Mononuclear cell (primary cell): ENCODE data around the gene SMIM10L2A. TPM values are rescaled to one million over a fixed set of nuclear protein-coding genes. Genes with fewer than 3 reads are reported as not detected.

Experiments
- H3K27me3 ChIP-seq: 2 replicates; pipeline ENCODE4 v1.6.0; 2011; ENCODE audit warnings: low read length, control low read depth; ENCODE audit not compliant: insufficient read depth
- H3K4me1 ChIP-seq: 2 replicates; pipeline ENCODE4 v1.5.1; 2011; ENCODE audit warnings: mild to moderate bottlenecking, low read length, control low read depth; ENCODE audit not compliant: insufficient read depth
- H3K4me3 ChIP-seq: 2 replicates; pipeline ENCODE4 v1.5.1; 2011; ENCODE audit warnings: mild to moderate bottlenecking, low read length, moderate library complexity
- H3K9me3 ChIP-seq: 2 replicates; pipeline ENCODE4 v1.5.1; 2011; ENCODE audit warnings: low read depth, mild to moderate bottlenecking, control low read depth, low read length
- total RNA-seq: library from RNA; depleted of rRNA; stranded (reverse); fragments of >200 nt; gene quantifications from one replicate; pipeline ENCODE4 v1.2.3, GENCODE V29; 2012

Gene SMIM10L2A
- 0.31 TPM for total RNA-seq

DNA sequence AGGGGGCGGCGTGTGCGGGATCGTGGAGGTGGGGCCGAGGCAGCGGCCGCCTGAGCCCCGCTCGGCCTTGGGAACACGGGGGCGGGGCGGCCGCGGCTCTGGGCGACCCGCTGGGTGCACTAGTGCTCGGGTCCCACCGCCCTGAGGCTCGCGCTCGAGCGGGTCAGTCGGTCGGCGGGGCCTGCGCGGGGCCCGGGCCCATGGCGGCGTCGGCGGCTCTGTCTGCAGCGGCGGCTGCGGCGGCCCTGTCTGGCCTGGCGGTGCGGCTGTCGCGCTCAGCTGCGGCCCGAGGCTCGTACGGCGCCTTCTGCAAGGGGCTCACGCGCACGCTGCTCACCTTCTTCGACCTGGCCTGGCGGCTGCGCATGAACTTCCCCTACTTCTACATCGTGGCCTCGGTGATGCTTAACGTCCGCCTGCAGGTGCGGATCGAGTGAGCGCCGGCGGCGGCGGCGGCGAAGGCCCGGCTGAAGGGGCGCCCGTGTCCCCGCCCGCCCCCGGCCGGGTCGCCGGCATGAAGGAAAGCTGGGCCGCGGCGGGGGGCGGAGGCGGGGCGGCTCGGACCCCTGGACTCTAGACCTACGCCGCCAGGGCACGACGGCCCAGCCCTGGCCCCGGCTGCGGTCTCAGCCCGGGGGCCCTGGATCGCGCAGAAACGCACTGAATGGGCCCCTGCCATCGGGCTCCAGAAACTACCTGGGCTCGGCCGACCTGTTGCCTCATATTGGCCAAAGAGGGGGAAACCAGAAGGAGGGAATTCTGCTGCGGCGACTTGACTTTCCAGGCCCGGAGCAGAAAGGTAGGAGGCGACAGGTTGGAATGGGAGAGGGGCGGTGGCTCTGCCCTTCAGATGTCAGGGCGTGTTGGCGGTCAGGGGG is at the start of gene SMIM10L2A:
SMIM10L2A (plus strand) TSS at position 13 of the 878 bp plus-strand sequence; CDS start at position 201, 188 bp downstream.
- Histone ChIP-seq H3K4me3 (peak within 1 kb of the TSS; percentile 31), H3K4me1 (no peaks in the 10 kb centered on the region)

GRCh38 chrX:135373357-135373756 is 48.4 kb upstream of the SMIM10L2A start:
- H3K27me3 ChIP-seq: no peaks in the 10 kb centered on the region
- H3K9me3 ChIP-seq: no peaks in the 10 kb centered on the region
- H3K4me1 ChIP-seq: no peaks in the 10 kb centered on the region
- H3K4me3 ChIP-seq: no peak overlapping the region

More for the DNA sequence above, at the start of gene SMIM10L2A:
- H3K9me3 ChIP-seq: no peaks in the 10 kb centered on the region
- H3K27me3 ChIP-seq: no peaks in the 10 kb centered on the region

GRCh38 chrX:135382260-135382659 is 39.5 kb upstream of the SMIM10L2A start:
- H3K4me1 ChIP-seq: peaks cover 19% of the 10 kb centered on the region
- H3K4me3 ChIP-seq: no peak overlapping the region
- no peaks in the 10 kb centered on the region for H3K27me3 ChIP-seq
- no peaks in the 10 kb centered on the region for H3K9me3 ChIP-seq

DNA sequence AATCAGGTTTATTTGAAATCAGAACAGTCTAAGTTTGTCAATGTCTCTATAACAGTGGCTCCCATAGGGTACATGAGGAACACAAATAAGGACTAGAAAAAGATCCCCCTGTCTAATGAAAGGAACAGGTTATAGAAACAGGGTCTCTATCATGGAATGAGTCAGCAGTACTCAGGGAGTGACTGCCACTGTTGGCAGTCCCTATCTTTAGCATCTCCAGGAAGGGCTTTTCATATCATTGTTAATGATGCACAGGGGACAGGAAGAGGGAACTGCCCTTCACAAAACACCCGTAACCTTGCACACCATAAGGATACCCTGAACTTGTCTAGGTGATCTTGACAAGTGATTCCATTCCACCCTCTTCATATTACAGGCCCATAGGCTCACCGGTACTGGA is 38.5 kb upstream of the SMIM10L2A start:
- Histone ChIP-seq H3K4me1 (peaks cover 19% of the 10 kb centered on the region), H3K9me3 (no peaks in the 10 kb centered on the region), H3K4me3 (no peak overlapping the region), H3K27me3 (no peaks in the 10 kb centered on the region)

DNA sequence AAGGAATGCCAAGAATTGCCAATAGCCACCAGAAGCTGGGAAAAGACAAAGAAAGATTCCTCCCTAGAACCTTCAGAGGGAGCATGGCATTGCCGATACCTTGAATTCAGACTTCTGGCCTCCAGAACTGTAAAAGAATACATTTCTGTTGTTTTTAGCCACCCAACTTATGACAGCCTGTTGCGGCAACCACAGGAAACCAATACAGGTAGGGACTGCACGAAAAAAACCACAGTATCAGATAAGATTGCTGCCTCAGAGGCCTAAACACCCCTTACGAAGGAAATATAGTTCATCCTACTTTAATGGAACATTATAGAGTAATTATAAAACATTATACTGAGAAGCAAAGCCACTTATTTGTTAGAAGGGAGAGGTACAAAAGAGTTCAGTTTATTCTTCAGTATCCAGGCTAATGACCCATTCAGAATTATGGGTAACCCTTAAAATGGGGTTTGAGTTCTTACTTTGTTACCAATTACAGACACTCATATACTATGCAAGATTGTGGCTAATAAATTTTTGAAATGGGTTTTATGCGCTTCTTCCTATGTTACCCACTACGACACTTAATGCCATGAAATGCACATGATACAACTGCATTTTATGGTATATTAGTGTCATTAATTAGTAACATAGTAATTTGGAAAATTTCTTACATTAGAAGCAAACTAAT is 37.4 kb upstream of the SMIM10L2A start:
- Histone ChIP-seq H3K4me1 (peaks cover 19% of the 10 kb centered on the region), H3K9me3 (no peaks in the 10 kb centered on the region), H3K27me3 (no peaks in the 10 kb centered on the region), H3K4me3 (no peak overlapping the region)

- peaks cover 4% of the 10 kb centered on the region for H3K4me1 ChIP-seq
- H3K9me3 ChIP-seq: no peaks in the 10 kb centered on the region
- no peaks in the 10 kb centered on the region for H3K27me3 ChIP-seq
- no peak overlapping the region for H3K4me3 ChIP-seq
These were observed 32.9 kb upstream of the SMIM10L2A start for GRCh38 chrX:135388841-135389240.

- Histone ChIP-seq H3K9me3 (no peaks in the 10 kb centered on the region), H3K4me1 (peaks cover 2% of the 10 kb centered on the region), H3K4me3 (no peak overlapping the region), H3K27me3 (no peaks in the 10 kb centered on the region)
These were observed 32.5 kb upstream of the SMIM10L2A start for GRCh38 chrX:135389243-135389642.

GRCh38 chrX:135389717-135390116 is 32.0 kb upstream of the SMIM10L2A start:
- Histone ChIP-seq H3K27me3 (no peaks in the 10 kb centered on the region), H3K4me3 (no peak overlapping the region), H3K4me1 (peaks cover 2% of the 10 kb centered on the region), H3K9me3 (no peaks in the 10 kb centered on the region)

GRCh38 chrX:135391734-135392133 is 30.0 kb upstream of the SMIM10L2A start:
- no peaks in the 10 kb centered on the region for H3K9me3 ChIP-seq
- no peaks in the 10 kb centered on the region for H3K4me1 ChIP-seq
- H3K4me3 ChIP-seq: no peak overlapping the region
- H3K27me3 ChIP-seq: no peaks in the 10 kb centered on the region

GRCh38 chrX:135393051-135393450 is 28.7 kb upstream of the SMIM10L2A start:
- Histone ChIP-seq H3K27me3 (no peaks in the 10 kb centered on the region), H3K4me1 (no peaks in the 10 kb centered on the region), H3K9me3 (no peaks in the 10 kb centered on the region), H3K4me3 (no peak overlapping the region)

DNA sequence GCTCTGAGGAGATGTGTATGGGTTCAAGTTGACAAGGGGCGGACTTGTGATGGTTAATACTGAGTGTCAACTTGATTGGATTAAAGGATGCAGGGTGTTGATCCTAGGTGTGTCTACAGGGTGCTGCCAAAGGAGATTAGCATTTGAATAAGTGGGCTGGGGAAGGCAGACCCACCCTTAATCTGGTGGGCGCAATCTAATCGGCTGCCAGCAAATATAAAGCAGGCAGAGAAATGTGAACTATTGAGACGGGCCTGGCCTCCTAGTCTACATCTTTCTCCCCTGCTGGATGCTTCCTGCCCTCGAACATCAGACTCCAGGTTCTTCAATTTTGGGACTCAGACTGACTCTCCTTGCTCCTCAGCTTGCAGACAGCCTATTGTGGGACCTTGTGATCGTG is 26.7 kb upstream of the SMIM10L2A start:
- H3K4me1 ChIP-seq: no peaks in the 10 kb centered on the region
- no peaks in the 10 kb centered on the region for H3K27me3 ChIP-seq
- no peak overlapping the region for H3K4me3 ChIP-seq
- no peaks in the 10 kb centered on the region for H3K9me3 ChIP-seq

- Histone ChIP-seq H3K4me1 (no peaks in the 10 kb centered on the region), H3K4me3 (no peak overlapping the region), H3K9me3 (no peaks in the 10 kb centered on the region), H3K27me3 (no peaks in the 10 kb centered on the region)
These were observed 25.6 kb upstream of the SMIM10L2A start for GRCh38 chrX:135396109-135396508.

DNA sequence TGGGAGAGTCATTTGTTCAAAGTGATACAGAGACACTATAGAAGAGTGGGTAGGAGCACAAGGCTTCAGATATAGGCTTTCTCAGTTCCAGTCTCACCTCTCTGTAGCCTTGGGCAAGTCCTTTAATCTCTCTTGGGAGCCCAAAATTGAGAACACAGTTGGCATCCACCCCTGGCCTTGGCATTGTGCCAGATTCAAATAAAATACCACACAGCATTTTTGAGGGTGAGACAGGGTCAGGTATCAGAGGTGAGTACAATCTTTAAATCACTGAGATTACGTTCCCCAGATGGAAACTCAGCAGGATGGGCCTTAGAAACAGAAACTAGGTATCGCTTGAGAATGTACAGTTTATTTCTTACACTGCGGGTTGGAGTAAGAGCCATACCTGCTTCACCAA is 25.2 kb upstream of the SMIM10L2A start:
- Histone ChIP-seq H3K9me3 (no peaks in the 10 kb centered on the region), H3K27me3 (no peaks in the 10 kb centered on the region), H3K4me1 (no peaks in the 10 kb centered on the region), H3K4me3 (no peak overlapping the region)

DNA sequence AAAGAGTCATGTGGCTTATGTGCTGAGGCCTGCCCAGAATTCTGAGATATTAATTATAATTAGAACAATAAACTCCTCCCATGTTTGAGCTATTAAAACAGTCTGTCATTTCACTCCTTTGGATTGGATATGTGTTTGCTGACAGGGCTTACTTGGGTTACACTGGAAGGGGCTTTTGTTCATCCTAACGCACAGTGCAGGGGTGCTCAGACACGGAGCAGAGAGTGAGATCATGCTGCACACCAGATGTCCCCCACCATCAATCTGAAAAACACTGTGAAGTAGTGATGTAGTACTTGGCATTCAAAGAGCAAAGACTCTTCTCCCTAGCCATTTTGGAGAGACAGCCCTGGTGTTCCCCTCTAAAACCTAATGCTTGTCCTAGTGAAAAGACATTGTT is 24.1 kb upstream of the SMIM10L2A start:
- Histone ChIP-seq H3K4me3 (no peak overlapping the region), H3K27me3 (no peaks in the 10 kb centered on the region), H3K9me3 (no peaks in the 10 kb centered on the region), H3K4me1 (no peaks in the 10 kb centered on the region)

DNA sequence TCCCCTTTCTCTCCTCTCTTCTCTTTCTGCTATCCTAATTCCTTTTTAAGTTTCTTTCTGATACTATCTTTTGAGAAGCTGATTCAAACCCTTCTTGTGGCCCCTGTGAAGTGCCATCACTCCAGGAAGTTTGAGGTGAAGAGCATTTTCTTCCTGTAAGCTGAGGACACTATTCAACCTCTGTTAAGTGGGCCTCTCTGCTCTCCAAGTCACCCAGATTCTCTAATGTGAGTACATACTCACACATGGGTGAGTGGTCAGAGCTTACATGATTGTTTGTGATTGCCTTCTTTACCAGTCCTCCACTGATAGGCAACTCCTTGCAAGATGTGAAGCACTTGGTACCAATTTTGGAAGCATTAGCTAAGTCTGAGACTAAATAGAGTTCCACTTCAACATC is 18.4 kb upstream of the SMIM10L2A start:
- H3K27me3 ChIP-seq: no peaks in the 10 kb centered on the region
- no peaks in the 10 kb centered on the region for H3K4me1 ChIP-seq
- H3K4me3 ChIP-seq: no peak overlapping the region
- H3K9me3 ChIP-seq: no peaks in the 10 kb centered on the region
